Measurements from ENCODE around the gene RAP2C. TPM values are rescaled to one million over a fixed set of nuclear protein-coding genes. Genes with fewer than 3 reads are reported as not detected.

RAP2C gene
- polyA plus RNA-seq (11.3 to 15.1 TPM (median 13.5 TPM) in 3 replicates), polyA minus RNA-seq (10.4 to 18.2 TPM (median 11.3 TPM) in 3 replicates)
- polyA plus RNA-seq (2011; ENCODE audit: low read depth): 47.6 TPM
- polyA plus RNA-seq (2011; cell fraction: cytosol; rRNA removed): 8.5 and 13.6 TPM in 2 replicates
- 10.2 and 11.6 TPM in 2 replicates for polyA plus RNA-seq (2011; cell fraction: nucleus; rRNA removed)
- polyA plus RNA-seq (2012; ENCODE audit: low replicate concordance): 21.6 and 22.7 TPM in 2 replicates
- 14.4 TPM for polyA minus RNA-seq (2011; cell fraction: cytosol; rRNA and poly(A)+ RNA removed)
- 4.9 and 9.4 TPM in 2 replicates for polyA minus RNA-seq (2011; cell fraction: nucleus; rRNA and poly(A)+ RNA removed)

DNA sequence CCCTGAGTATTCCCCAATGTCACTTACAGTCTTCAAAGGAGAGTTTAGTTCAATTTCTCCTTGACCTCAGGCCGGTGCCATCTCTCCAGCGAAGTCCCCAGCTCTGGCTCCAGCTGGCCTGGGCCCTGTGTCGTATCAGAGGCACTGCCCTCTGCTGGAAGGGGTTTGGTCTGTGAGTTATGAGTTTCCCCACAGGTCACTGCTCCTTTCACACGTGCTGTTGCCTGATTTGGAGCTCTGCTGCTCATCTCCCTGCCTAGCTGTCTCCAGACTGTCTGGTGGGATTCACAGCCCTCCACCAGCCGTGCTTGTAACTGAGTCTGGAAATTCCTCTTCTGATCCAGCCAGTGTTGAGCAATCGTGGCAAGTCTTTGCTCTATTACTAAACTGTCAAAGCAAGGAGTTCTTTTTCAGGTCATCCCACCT, at the start of gene RAP2C:
RAP2C (minus strand) TSS at position 105 of the 426 bp plus-strand sequence. CDS start 2,179 bp downstream, outside the sequence.
- no peaks in the 10 kb centered on the region for H3K36me3 ChIP-seq (ENCODE audit: control insufficient read depth in 2 of 2, extremely low read depth in 1 of 2, insufficient read depth in 2 of 2, low read length in 2 of 2)
- H3K27me3 ChIP-seq (ENCODE audit: control insufficient read depth, extremely low read depth, insufficient read depth, low read length): no peaks in the 10 kb centered on the region
- no peaks in the 10 kb centered on the region for H3K9me3 ChIP-seq (ENCODE audit: control insufficient read depth, low read depth, low read length)
- H2AFZ ChIP-seq (ENCODE audit: control insufficient read depth, low read length): peak within 1 kb of the TSS; percentile 53
- H3K27ac ChIP-seq (ENCODE audit: control insufficient read depth, insufficient read depth, low read length): peak within 1 kb of the TSS; percentile 91
- peaks cover 2% of the 10 kb centered on the region for H3K4me1 ChIP-seq (ENCODE audit: control insufficient read depth, extremely low read depth, insufficient read depth, low read length)
- peak within 1 kb of the TSS; percentile 65 to 74 (median 74) for H3K4me3 ChIP-seq (ENCODE audit: control insufficient read depth in 2 of 3, extremely low read depth in 1 of 3, insufficient read depth in 2 of 3, low read depth in 1 of 3, low read length in 3 of 3)
- H4K20me1 ChIP-seq (ENCODE audit: control insufficient read depth, extremely low read depth, insufficient read depth, low read length): no peaks in the 10 kb centered on the region
- no peak for DNase-seq (ENCODE audit: low read depth, low spot score)
- H3K9me1 ChIP-seq (ENCODE audit: control insufficient read depth, extremely low read depth, insufficient read depth, low read length): no peaks in the 10 kb centered on the region
- H3K4me2 ChIP-seq (ENCODE audit: control insufficient read depth, extremely low read depth, insufficient read depth, low read depth, low read length): peak within 1 kb of the TSS; percentile 78
- peaks cover 14% of the 10 kb centered on the region for H3K79me2 ChIP-seq (ENCODE audit: control insufficient read depth, insufficient read depth, low read length)
- dilution Hi-C loops (cut with MboI; ENCODE audit: extremely low pct_ligation_motif_present, low sequenced_read_pairs): no loop called here
- TF ChIP-seq EZH2 (IDR thresholded peaks at IDR 0.05; ENCODE audit: low read length): no peak
- TF ChIP-seq, protein P1, sequence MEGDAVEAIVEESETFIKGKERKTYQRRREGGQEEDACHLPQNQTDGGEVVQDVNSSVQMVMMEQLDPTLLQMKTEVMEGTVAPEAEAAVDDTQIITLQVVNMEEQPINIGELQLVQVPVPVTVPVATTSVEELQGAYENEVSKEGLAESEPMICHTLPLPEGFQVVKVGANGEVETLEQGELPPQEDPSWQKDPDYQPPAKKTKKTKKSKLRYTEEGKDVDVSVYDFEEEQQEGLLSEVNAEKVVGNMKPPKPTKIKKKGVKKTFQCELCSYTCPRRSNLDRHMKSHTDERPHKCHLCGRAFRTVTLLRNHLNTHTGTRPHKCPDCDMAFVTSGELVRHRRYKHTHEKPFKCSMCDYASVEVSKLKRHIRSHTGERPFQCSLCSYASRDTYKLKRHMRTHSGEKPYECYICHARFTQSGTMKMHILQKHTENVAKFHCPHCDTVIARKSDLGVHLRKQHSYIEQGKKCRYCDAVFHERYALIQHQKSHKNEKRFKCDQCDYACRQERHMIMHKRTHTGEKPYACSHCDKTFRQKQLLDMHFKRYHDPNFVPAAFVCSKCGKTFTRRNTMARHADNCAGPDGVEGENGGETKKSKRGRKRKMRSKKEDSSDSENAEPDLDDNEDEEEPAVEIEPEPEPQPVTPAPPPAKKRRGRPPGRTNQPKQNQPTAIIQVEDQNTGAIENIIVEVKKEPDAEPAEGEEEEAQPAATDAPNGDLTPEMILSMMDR (optimal IDR thresholded peaks at IDR 0.05 in 1 of 3, IDR thresholded peaks at IDR 0.05 in 1 of 3, conservative IDR thresholded peaks at IDR 0.05 in 1 of 3; ENCODE audit: extremely low read depth in 1 of 3, insufficient read depth in 2 of 3, low read length in 3 of 3): peak; percentile 65 to 82 (median 71)
- H3K9ac ChIP-seq (ENCODE audit: control insufficient read depth, extremely low read depth, insufficient read depth, low read length): peak within 1 kb of the TSS; percentile 86
- peak; percentile 59 for FAIRE-seq

DNA sequence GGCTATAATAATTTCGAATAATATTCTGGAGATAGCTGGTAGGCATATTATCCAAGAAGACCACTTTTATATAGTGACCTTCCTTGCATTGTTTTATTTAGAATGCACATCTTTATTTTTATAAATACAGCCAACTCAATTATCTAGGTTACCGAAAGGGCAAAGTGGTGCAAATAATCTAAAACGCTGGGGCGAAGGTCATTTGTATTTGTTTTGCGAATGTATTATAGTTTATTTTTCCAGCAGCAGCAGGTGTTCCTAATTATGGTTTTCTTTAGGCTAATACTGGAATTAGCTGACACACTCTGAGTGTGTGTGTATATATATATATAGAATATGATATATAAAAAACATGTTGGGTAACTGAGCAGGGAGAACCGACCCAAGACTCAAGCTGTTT, 48.1 kb upstream of the RAP2C start:
- Histone ChIP-seq H3K36me3 (ENCODE audit: control insufficient read depth in 2 of 2, extremely low read depth in 1 of 2, insufficient read depth in 2 of 2, low read length in 2 of 2) (no peaks in the 10 kb centered on the region), H3K9ac (ENCODE audit: control insufficient read depth, extremely low read depth, insufficient read depth, low read length) (no peak overlapping the region), H3K27ac (ENCODE audit: control insufficient read depth, insufficient read depth, low read length) (no peak overlapping the region), H3K4me1 (ENCODE audit: control insufficient read depth, extremely low read depth, insufficient read depth, low read length) (peaks cover 10% of the 10 kb centered on the region), H2AFZ (ENCODE audit: control insufficient read depth, low read length) (no peak overlapping the region), H3K4me3 (ENCODE audit: control insufficient read depth in 2 of 3, extremely low read depth in 1 of 3, insufficient read depth in 2 of 3, low read depth in 1 of 3, low read length in 3 of 3) (no peak overlapping the region), H3K27me3 (ENCODE audit: control insufficient read depth, extremely low read depth, insufficient read depth, low read length) (no peaks in the 10 kb centered on the region), H3K9me1 (ENCODE audit: control insufficient read depth, extremely low read depth, insufficient read depth, low read length) (no peaks in the 10 kb centered on the region), H3K79me2 (ENCODE audit: control insufficient read depth, insufficient read depth, low read length) (no peaks in the 10 kb centered on the region), H3K4me2 (ENCODE audit: control insufficient read depth, extremely low read depth, insufficient read depth, low read depth, low read length) (no peak overlapping the region), H3K9me3 (ENCODE audit: control insufficient read depth, low read depth, low read length) (no peaks in the 10 kb centered on the region), H4K20me1 (ENCODE audit: control insufficient read depth, extremely low read depth, insufficient read depth, low read length) (no peaks in the 10 kb centered on the region)
- TF ChIP-seq, protein P1 (optimal IDR thresholded peaks at IDR 0.05 in 1 of 3, IDR thresholded peaks at IDR 0.05 in 1 of 3, conservative IDR thresholded peaks at IDR 0.05 in 1 of 3; ENCODE audit: extremely low read depth in 1 of 3, insufficient read depth in 2 of 3, low read length in 3 of 3): no peak
- TF ChIP-seq EZH2 (IDR thresholded peaks at IDR 0.05; ENCODE audit: low read length): no peak
- dilution Hi-C loops (cut with MboI; ENCODE audit: extremely low pct_ligation_motif_present, low sequenced_read_pairs): no loop called here
- DNase-seq (ENCODE audit: low read depth, low spot score) (no peak), FAIRE-seq (no peak)
